Measurements from ENCODE around the gene RTF1. TPM values are rescaled to one million over a fixed set of nuclear protein-coding genes. Genes with fewer than 3 reads are reported as not detected.
A peak's percentile ranks its signal among the peaks of the same experiment; 100 is the strongest.
"Not testable (repeated sequence)": the region's sequence is repeated elsewhere in the genome, so short reads cannot be mapped to it uniquely, and the experiment has no call there.

The RTF1 gene
- total RNA-seq, 4 donors from 2014 or later = 23.4 to 73.0 (median 37.2) TPM

DNA sequence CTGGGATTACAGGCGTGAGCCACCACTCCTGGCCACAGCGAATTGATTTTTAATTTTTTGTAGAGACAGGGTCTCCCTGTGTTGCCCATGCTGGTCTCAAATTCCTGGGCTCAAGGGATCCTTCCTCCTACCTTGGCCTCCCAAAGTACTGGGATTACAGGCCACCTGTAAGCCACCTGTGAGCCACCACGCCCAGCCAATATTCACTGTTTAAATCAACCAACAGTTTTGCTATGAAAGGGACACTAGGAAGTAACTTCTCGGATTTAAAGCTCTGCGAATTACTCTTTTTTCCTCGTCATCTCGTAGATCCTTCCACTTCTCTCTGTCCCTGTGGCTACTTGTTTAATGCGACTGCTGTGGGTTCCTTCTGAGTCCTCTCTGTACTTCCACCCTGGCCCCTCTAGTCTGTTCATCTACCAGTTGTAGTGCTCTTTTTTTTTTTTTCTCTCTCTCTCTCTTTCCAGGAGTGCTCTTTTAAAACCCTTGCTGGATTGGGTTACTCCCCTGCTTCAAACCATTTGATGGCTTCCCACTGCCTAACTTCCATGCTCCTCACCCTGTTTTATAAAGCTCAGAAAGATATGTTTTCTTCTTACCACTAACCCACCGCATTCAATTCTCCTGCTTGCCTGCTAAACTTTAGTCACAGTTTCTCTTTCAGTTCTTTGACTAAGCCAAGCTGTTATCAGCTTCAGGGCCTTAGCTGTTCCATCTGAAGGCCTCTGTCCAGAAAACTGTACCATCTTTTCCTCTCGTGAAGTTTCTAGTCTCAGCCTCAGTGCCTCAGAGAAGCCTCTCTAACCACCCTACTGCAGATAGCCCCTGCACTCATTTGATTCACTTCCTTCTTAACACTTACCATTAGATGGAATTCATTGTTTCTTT, 12.4 kb downstream of the RTF1 start:
- TF ChIP-seq CTCF (IDR thresholded peaks at IDR 0.05) (no peak), POLR2A (IDR thresholded peaks at IDR 0.05) (no peak)
- WGBS, 2 donors = 91 to 95% methylated on average over 10 of the region's 10 CpGs
- peak in 1 of 2 donors; percentile 50 for DNase-seq (ENCODE audit: low spot score in 2 of 2)
- no peak overlapping the region for H3K4me3 ChIP-seq (ENCODE audit: low read depth, poor library complexity, severe bottlenecking)
- intact Hi-C loops (cut with DNase I; ENCODE audit: low total_unique reads) = no loop called here

- no peak for DNase-seq (ENCODE audit: low spot score in 2 of 2)
- intact Hi-C loops (cut with DNase I; ENCODE audit: low total_unique reads) = no loop called here
Observed at GRCh38 chr15:41435037-41435786, 18.3 kb downstream of the RTF1 start.

GRCh38 chr15:41437448-41437847, 20.6 kb downstream of the RTF1 start:
- TF ChIP-seq POLR2A (IDR thresholded peaks at IDR 0.05) = no peak
- TF ChIP-seq CTCF (IDR thresholded peaks at IDR 0.05) = no peak
- H3K4me3 ChIP-seq (ENCODE audit: low read depth, poor library complexity, severe bottlenecking) = no peak overlapping the region
- WGBS, 2 donors = 92 to 95% methylated on average over 4 of the region's 4 CpGs
- intact Hi-C loops (cut with DNase I; ENCODE audit: low total_unique reads) = no loop called here
- no peak for DNase-seq (ENCODE audit: low spot score in 2 of 2)

More at GRCh38 chr15:41435037-41435786, 18.3 kb downstream of the RTF1 start:
- no peak overlapping the region for H3K4me3 ChIP-seq (ENCODE audit: low read depth, poor library complexity, severe bottlenecking)
- WGBS, 2 donors = 83 to 86% methylated on average over 4 of the region's 4 CpGs
- no peak for TF ChIP-seq POLR2A (IDR thresholded peaks at IDR 0.05)
- no peak for TF ChIP-seq CTCF (IDR thresholded peaks at IDR 0.05)

GRCh38 chr15:41438206-41438605, 21.3 kb downstream of the RTF1 start:
- 87 to 92% methylated on average over 11 of the region's 11 CpGs for WGBS, 2 donors
- peak in 1 of 2 donors; percentile 12 for DNase-seq (ENCODE audit: low spot score in 2 of 2)
- no peak overlapping the region for H3K4me3 ChIP-seq (ENCODE audit: low read depth, poor library complexity, severe bottlenecking)
- intact Hi-C loops (cut with DNase I; ENCODE audit: low total_unique reads) = no loop called here
- no peak for TF ChIP-seq CTCF (IDR thresholded peaks at IDR 0.05)
- TF ChIP-seq POLR2A (IDR thresholded peaks at IDR 0.05) = no peak

DNA sequence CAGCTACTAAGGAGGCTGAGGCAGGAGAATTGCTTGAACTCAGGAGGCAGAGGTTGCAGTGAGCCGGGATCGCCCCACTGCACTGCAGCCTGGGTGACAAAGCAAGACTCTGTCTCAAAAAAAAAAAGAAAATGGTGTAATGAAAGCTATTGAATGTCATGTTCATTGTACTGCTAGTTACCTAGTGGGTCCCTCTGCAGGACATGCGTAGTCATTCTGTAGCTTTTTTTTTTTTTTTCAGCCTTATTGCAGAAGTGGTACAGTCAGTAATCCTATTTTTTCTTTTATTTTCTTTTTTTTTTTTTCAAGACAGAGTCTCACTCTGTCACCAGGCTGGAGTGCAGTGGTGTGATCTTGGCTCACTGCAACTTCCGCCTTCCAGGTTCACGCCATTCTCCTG, 21.9 kb downstream of the RTF1 start:
- H3K4me3 ChIP-seq (ENCODE audit: low read depth, poor library complexity, severe bottlenecking); intact Hi-C loops (cut with DNase I; ENCODE audit: low total_unique reads): not testable (repeated sequence)
- peak in 1 of 2 donors; percentile 6 for DNase-seq (ENCODE audit: low spot score in 2 of 2)
- 98 to 100% methylated on average over 5 of the region's 5 CpGs for WGBS, 2 donors

DNA sequence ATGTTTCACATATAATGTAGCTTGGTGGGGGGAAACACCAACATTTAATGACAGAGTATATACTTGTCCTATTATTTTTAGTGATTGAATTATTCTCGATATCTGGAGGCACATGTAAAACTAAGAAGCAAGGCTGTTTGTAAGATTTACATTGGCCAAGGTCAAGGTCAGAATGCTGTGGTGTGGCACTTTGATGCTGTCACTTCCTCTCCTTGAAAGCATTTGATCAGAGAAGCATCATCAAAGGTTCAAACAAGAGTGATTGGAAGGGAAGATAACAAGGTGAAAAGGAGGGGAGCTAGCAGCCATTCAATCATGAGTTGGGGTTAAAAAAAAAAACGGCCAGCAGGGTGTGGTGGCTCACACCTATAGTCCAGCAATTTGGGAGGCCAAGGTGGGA, 26.4 kb downstream of the RTF1 start:
- H3K4me3 ChIP-seq (ENCODE audit: low read depth, poor library complexity, severe bottlenecking) = no peak overlapping the region
- 77 to 80% methylated on average over 2 of the region's 2 CpGs for WGBS, 2 donors
- DNase-seq (ENCODE audit: low spot score in 2 of 2) = no peak
- intact Hi-C loops (cut with DNase I; ENCODE audit: low total_unique reads) = no loop called here
- TF ChIP-seq POLR2A (IDR thresholded peaks at IDR 0.05) = no peak
- no peak for TF ChIP-seq CTCF (IDR thresholded peaks at IDR 0.05)

All from lower leg skin (tissue), 4 donors.